Suprapubic skin (tissue), 4 donors: ENCODE measurements around the gene PPP4R3B. TPM values are rescaled to one million over a fixed set of nuclear protein-coding genes. Genes with fewer than 3 reads are reported as not detected.
"Not testable (repeated sequence)": the region's sequence is repeated elsewhere in the genome, so short reads cannot be mapped to it uniquely, and the experiment has no call there.

Source experiments
- DNase-seq, 2 donors: peaks; one replicate each; pipeline ENCODE4 v3.0.0-alpha.2; 2019; ENCODE audit warnings: low spot score in 2 of 2
- H3K27ac ChIP-seq: fragments of 200-600 bp; sonication (generic); one replicate; pipeline ENCODE4 v1.5.1; 2019
- H3K27me3 ChIP-seq: fragments of 200-600 bp; sonication (generic); one replicate; pipeline ENCODE4 v1.5.1; 2019
- H3K36me3 ChIP-seq: fragments of 200-600 bp; sonication (generic); one replicate; pipeline ENCODE4 v1.5.1; 2019
- H3K4me1 ChIP-seq: fragments of 200-600 bp; sonication (generic); one replicate; pipeline ENCODE4 v1.5.1; 2019
- H3K4me3 ChIP-seq: fragments of 200-600 bp; sonication (generic); one replicate; pipeline ENCODE4 v1.5.1; 2019; ENCODE audit warnings: mild to moderate bottlenecking
- H3K9me3 ChIP-seq: fragments of 200-600 bp; sonication (generic); one replicate; pipeline ENCODE4 v1.5.1; 2019
- EP300 ChIP-seq: sonication (generic); formaldehyde crosslinking; IDR thresholded peaks from one replicate; pipeline ENCODE4 v1.6.1; 2017; ENCODE audit warnings: antibody characterized with exemption
- POLR2A ChIP-seq, 2 donors: fragments of 450-650 bp; IDR thresholded peaks; one replicate each; pipeline ENCODE4 v1.6.1; 2017; ENCODE audit warnings: antibody characterized with exemption in 2 of 2, mild to moderate bottlenecking in 2 of 2, moderate library complexity in 2 of 2
- POLR2AphosphoS5 ChIP-seq, 3 donors: sonication (generic); formaldehyde crosslinking; IDR thresholded peaks; one replicate each; pipeline ENCODE4 v1.6.1; 2017; ENCODE audit warnings: antibody characterized with exemption in 3 of 3
- whole genome bisulfite sequencing: methylation state at CpG from one replicate; pipeline ENCODE4 v1.1.5; 2018; 5-methylcytosine and 5-hydroxymethylcytosine counted together
- total RNA-seq, 4 donors: library from RNA; depleted of rRNA; stranded (reverse); fragments of >200 nt; gene quantifications; one replicate each; pipeline ENCODE4 v1.1.0, GENCODE V29; 2016
- TF ChIP-seq, protein P1 (sequence below), 2 donors: fragments of 200-600 bp in 1 of 2; fragments of 450-650 bp in 1 of 2; sonication (generic) in 1 of 2; IDR thresholded peaks; one replicate each; pipeline ENCODE4 v1.5.1; 2016 to 2019; ENCODE audit warnings: antibody characterized with exemption in 2 of 2, mild to moderate bottlenecking in 1 of 2, moderate library complexity in 1 of 2

PPP4R3B gene
- total RNA-seq, 4 donors from 2014 or later = 46.6 to 69.2 (median 65.4) TPM

- H3K4me3 ChIP-seq = no peak overlapping the region
- H3K36me3 ChIP-seq = peaks cover 24% of the 10 kb centered on the region
- no peak for TF ChIP-seq POLR2A (IDR thresholded peaks at IDR 0.05)
- TF ChIP-seq POLR2AphosphoS5 (IDR thresholded peaks at IDR 0.05) = no peak
- TF ChIP-seq, protein P1, sequence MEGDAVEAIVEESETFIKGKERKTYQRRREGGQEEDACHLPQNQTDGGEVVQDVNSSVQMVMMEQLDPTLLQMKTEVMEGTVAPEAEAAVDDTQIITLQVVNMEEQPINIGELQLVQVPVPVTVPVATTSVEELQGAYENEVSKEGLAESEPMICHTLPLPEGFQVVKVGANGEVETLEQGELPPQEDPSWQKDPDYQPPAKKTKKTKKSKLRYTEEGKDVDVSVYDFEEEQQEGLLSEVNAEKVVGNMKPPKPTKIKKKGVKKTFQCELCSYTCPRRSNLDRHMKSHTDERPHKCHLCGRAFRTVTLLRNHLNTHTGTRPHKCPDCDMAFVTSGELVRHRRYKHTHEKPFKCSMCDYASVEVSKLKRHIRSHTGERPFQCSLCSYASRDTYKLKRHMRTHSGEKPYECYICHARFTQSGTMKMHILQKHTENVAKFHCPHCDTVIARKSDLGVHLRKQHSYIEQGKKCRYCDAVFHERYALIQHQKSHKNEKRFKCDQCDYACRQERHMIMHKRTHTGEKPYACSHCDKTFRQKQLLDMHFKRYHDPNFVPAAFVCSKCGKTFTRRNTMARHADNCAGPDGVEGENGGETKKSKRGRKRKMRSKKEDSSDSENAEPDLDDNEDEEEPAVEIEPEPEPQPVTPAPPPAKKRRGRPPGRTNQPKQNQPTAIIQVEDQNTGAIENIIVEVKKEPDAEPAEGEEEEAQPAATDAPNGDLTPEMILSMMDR (IDR thresholded peaks at IDR 0.05) = no peak
- TF ChIP-seq EP300 = no peak
- no peaks in the 10 kb centered on the region for H3K27me3 ChIP-seq
- WGBS = 100% methylated on average over 3 of the region's 3 CpGs
- H3K4me1 ChIP-seq = peaks cover 17% of the 10 kb centered on the region
- H3K27ac ChIP-seq = no peak overlapping the region
- DNase-seq = no peak
- H3K9me3 ChIP-seq = no peaks in the 10 kb centered on the region
Measured at GRCh38 chr2:55607717-55608116, 9.7 kb downstream of the PPP4R3B start.

GRCh38 chr2:55604027-55604565 lies 13.3 kb downstream of the PPP4R3B start:
- H3K36me3 ChIP-seq = peaks cover 17% of the 10 kb centered on the region
- peaks cover 14% of the 10 kb centered on the region for H3K4me1 ChIP-seq
- no peak overlapping the region for H3K4me3 ChIP-seq
- DNase-seq = no peak
- H3K9me3 ChIP-seq = no peaks in the 10 kb centered on the region
- WGBS = 86% methylated on average over 1 of the region's 1 CpG
- TF ChIP-seq, protein P1 (IDR thresholded peaks at IDR 0.05) = no peak
- TF ChIP-seq EP300 = no peak
- no peak for TF ChIP-seq POLR2AphosphoS5 (IDR thresholded peaks at IDR 0.05)
- TF ChIP-seq POLR2A (IDR thresholded peaks at IDR 0.05) = no peak
- H3K27me3 ChIP-seq = no peaks in the 10 kb centered on the region
- no peak overlapping the region for H3K27ac ChIP-seq

DNA sequence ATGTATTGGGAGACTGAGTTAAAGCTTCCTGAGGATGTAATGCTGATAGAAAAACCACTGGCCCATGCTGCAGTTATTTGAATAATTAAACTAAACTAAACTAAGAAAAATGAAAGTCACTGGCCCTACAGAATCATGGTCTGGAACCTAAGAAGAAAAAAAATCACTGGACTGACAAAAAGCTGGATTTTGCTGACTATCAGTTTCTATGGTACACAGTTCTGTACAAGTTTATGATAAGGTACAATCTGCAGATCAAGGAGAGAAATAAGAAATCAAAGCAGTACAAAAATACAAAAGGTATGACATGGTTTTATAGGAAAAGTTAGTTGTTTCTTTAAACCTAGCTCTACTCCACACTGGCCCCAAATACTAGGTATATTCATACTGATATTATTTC lies 15.6 kb downstream of the PPP4R3B start:
- H3K36me3 ChIP-seq = peaks cover 36% of the 10 kb centered on the region
- TF ChIP-seq EP300 (no peak), POLR2A (IDR thresholded peaks at IDR 0.05) (no peak), POLR2AphosphoS5 (IDR thresholded peaks at IDR 0.05) (no peak)
- TF ChIP-seq, protein P1 (IDR thresholded peaks at IDR 0.05) = no peak

DNA sequence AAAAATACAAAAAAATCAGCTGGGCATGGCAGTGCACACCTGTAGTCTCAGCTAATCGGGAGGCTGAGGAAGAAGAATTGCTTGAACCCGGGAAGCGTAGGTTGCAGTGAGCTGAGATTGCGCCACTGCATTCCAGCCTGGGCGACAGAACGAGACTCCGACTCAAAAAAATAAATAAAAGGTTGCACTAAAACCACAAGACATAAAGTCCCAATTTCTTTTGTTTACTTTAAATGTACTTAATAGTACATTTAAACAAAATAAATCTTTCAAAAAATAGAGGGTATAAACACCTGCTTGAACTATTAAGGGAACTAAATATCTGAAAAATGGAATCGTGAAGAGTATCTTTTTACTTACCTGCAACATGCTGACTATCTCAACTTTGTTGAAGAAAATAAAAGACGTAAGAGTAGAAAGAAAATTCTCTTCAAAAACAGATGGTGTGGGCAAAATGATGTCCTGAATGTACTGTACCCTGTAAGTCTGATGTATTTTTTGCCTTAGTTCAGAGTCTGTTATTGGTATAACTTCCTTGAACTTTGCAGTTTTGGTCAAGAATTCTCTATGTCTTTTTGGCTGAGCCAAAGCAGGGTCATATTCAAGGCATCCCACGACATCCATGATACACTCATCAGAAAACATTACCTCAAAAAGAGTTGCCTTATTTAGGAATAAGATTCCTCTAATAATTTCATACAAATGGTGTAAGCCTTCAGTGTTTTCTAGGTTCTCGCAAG lies 19.2 kb downstream of the PPP4R3B start:
- TF ChIP-seq, protein P1 (IDR thresholded peaks at IDR 0.05) = no peak
- TF ChIP-seq POLR2AphosphoS5 (IDR thresholded peaks at IDR 0.05) (no peak), POLR2A (IDR thresholded peaks at IDR 0.05) (no peak), EP300 (no peak)
- Histone ChIP-seq H3K36me3 (peaks cover 39% of the 10 kb centered on the region), H3K9me3 (no peaks in the 10 kb centered on the region), H3K4me1 (no peaks in the 10 kb centered on the region), H3K27me3 (no peaks in the 10 kb centered on the region), H3K27ac (no peak overlapping the region), H3K4me3 (no peak overlapping the region)
- WGBS = 90% methylated on average over 11 of the region's 11 CpGs
- no peak for DNase-seq

More for the DNA sequence above, 15.6 kb downstream of the PPP4R3B start:
- Histone ChIP-seq H3K27ac (no peak overlapping the region), H3K4me3 (no peak overlapping the region), H3K9me3 (no peaks in the 10 kb centered on the region), H3K4me1 (peaks cover 14% of the 10 kb centered on the region), H3K27me3 (no peaks in the 10 kb centered on the region)
- DNase-seq = no peak

DNA sequence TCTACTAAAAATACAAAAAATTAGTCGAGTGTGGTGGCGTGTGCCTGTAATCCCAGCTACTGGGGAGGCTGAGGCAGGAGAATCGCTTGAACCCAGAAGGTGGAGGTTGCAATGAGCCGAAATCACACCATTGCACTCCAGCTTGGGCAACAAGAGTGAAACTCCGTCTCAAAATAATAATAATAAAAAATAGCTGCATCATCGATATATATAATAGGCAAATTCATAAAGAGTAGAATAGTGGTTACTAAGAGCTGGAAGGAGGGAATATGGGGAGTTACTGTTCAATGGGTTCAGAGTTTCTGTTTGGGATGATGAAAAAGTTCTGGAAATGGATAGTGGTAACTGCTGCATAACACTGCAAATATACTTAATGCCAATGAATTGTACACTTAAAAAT lies 20.6 kb downstream of the PPP4R3B start:
- WGBS = 95% methylated on average over 6 of the region's 6 CpGs
- not testable (repeated sequence) for H3K9me3 ChIP-seq, H3K4me1 ChIP-seq, H3K27me3 ChIP-seq, H3K27ac ChIP-seq, H3K4me3 ChIP-seq, DNase-seq
- H3K36me3 ChIP-seq = peaks cover 25% of the 10 kb centered on the region
